OCI-LY7 (cell line): ENCODE results near the gene AQR. TPM values are rescaled to one million over a fixed set of nuclear protein-coding genes. Genes with fewer than 3 reads are reported as not detected.

Experiments
- BruUV-seq: library from RNA; stranded (reverse); fragments of 400-500 nt; replicated peaks from 2 replicates; lab custom pipeline; 2021; lab: Mats Ljungman, UMichigan
- CTCF ChIA-PET: fragments of 300-600 bp; sonication (Branson Sonifier 250); formaldehyde crosslinking; loops from one replicate; lab custom pipeline; 2022; ENCODE audit warnings: antibody characterized with exemption; ENCODE audit not compliant: unreplicated experiment; lab: Charles Lee
- POLR2A ChIA-PET: fragments of 300-600 bp; sonication (Branson Sonifier 250); formaldehyde crosslinking; loops from one replicate; lab custom pipeline; 2022; ENCODE audit warnings: antibody characterized with exemption; lab: Charles Lee
- DNase-seq: peaks from one replicate; pipeline ENCODE4 v3.0.0-alpha.2; 2015; ENCODE audit warnings: low spot score
- H2AFZ ChIP-seq: fragments of 200-600 bp; sonication (generic), shearing (Covaris generic); 2 replicates; pipeline ENCODE4 v1.6.1; 2014; ENCODE audit warnings: mild to moderate bottlenecking, antibody characterized with exemption, low read length, moderate library complexity
- H3K27ac ChIP-seq: fragments of 200-600 bp; sonication (generic); 2 replicates; pipeline ENCODE4 v1.5.1; 2014; ENCODE audit warnings: mixed run types, low read depth, mild to moderate bottlenecking, moderate library complexity, low read length, inconsistent platforms; ENCODE audit not compliant: poor library complexity, severe bottlenecking
- H3K36me3 ChIP-seq: fragments of 200-600 bp; sonication (generic); 2 replicates; pipeline ENCODE4 v1.6.1; 2014; ENCODE audit warnings: mild to moderate bottlenecking, antibody characterized with exemption, low read length, moderate library complexity, mixed read lengths; ENCODE audit not compliant: insufficient read depth
- H3K4me1 ChIP-seq: fragments of 200-600 bp; sonication (generic); 2 replicates; pipeline ENCODE4 v1.5.1; 2014; ENCODE audit warnings: mild to moderate bottlenecking, low read length; ENCODE audit not compliant: insufficient read depth, poor library complexity, severe bottlenecking
- H3K4me2 ChIP-seq: fragments of 200-600 bp; sonication (generic); 2 replicates; pipeline ENCODE4 v1.6.1; 2014; ENCODE audit warnings: mild to moderate bottlenecking, low read length
- H3K4me3 ChIP-seq: fragments of 200-600 bp; sonication (generic); 2 replicates; pipeline ENCODE4 v1.5.1; 2014; ENCODE audit warnings: mild to moderate bottlenecking, low read depth, low read length; ENCODE audit not compliant: poor library complexity, severe bottlenecking
- H3K79me2 ChIP-seq: fragments of 200-600 bp; sonication (generic); 2 replicates; pipeline ENCODE4 v1.6.1; 2016; ENCODE audit warnings: low read depth, mild to moderate bottlenecking, low read length, moderate library complexity, mixed read lengths; ENCODE audit not compliant: insufficient read depth
- H3K9me2 ChIP-seq: fragments of 200-600 bp; sonication (generic); 2 replicates; pipeline ENCODE4 v1.6.1; 2016; ENCODE audit warnings: mild to moderate bottlenecking, low read length, mixed read lengths; ENCODE audit not compliant: insufficient read depth
- H3K9me3 ChIP-seq: fragments of 200-600 bp; sonication (generic); 2 replicates; pipeline ENCODE4 v1.6.1; 2014; ENCODE audit warnings: mild to moderate bottlenecking, mixed run types, low read length, mixed read lengths
- H4K20me1 ChIP-seq: fragments of 200-600 bp; sonication (generic); 2 replicates; pipeline ENCODE4 v1.6.1; 2014; ENCODE audit warnings: mild to moderate bottlenecking, antibody characterized with exemption, low read length, moderate library complexity, mixed read lengths; ENCODE audit not compliant: insufficient read depth
- EZH2phosphoT487 ChIP-seq: fragments of 200-600 bp; sonication (generic); IDR thresholded peaks from 2 replicates; pipeline ENCODE4 v1.6.1; 2018; ENCODE audit warnings: low read depth, borderline replicate concordance, mild to moderate bottlenecking, mixed run types, antibody characterized with exemption, low read length, moderate library complexity, mixed read lengths
- intact Hi-C: fragments of 100-400 bp; cut with micrococcal nuclease; formaldehyde crosslinking; loops from one replicate; pipeline ENCODE4 v1.10.0; 2022; ENCODE audit not compliant: unreplicated experiment
- total RNA-seq, 2 experiments: library from RNA; depleted of rRNA in 1 of 2; stranded (reverse); fragments of >200 nt in 1 of 2; shearing (Covaris generic) in 1 of 2; gene quantifications; 2 replicates each; pipeline ENCODE4 v1.2.3, GENCODE V29; 2014 to 2022
- TF ChIP-seq, protein P1 (sequence below): fragments of 200-600 bp; sonication (generic); conservative IDR thresholded peaks from 2 replicates; pipeline ENCODE4 v1.5.1; 2014; ENCODE audit warnings: mild to moderate bottlenecking, antibody characterized with exemption, low read length, moderate library complexity, mixed read lengths

Gene AQR
- total RNA-seq, 2 experiments from 2014 or later, result 18.5 to 36.4 TPM

- Histone ChIP-seq H3K9me2 (no peaks in the 10 kb centered on the region), H3K4me2 (no peak overlapping the region), H4K20me1 (no peaks in the 10 kb centered on the region), H3K79me2 (no peaks in the 10 kb centered on the region), H3K9me3 (peaks cover 6% of the 10 kb centered on the region; the same call in 1 of the 2 replicates), H3K4me3 (no peak overlapping the region), H3K36me3 (peaks cover 96% of the 10 kb centered on the region), H2AFZ (no peak overlapping the region), H3K4me1 (no peaks in the 10 kb centered on the region), H3K27ac (no peak overlapping the region)
- intact Hi-C loops, result no loop called here
- BruUV-seq, result no TSS peak
- TF ChIP-seq EZH2phosphoT487, result no peak
- TF ChIP-seq, protein P1, sequence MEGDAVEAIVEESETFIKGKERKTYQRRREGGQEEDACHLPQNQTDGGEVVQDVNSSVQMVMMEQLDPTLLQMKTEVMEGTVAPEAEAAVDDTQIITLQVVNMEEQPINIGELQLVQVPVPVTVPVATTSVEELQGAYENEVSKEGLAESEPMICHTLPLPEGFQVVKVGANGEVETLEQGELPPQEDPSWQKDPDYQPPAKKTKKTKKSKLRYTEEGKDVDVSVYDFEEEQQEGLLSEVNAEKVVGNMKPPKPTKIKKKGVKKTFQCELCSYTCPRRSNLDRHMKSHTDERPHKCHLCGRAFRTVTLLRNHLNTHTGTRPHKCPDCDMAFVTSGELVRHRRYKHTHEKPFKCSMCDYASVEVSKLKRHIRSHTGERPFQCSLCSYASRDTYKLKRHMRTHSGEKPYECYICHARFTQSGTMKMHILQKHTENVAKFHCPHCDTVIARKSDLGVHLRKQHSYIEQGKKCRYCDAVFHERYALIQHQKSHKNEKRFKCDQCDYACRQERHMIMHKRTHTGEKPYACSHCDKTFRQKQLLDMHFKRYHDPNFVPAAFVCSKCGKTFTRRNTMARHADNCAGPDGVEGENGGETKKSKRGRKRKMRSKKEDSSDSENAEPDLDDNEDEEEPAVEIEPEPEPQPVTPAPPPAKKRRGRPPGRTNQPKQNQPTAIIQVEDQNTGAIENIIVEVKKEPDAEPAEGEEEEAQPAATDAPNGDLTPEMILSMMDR, result no peak
- ChIA-PET POLR2A (interaction anchor here (0.8 kb wide), 1 partner anchor 29 kb away, joined by 3 read pairs; no protein-coding TSS in a partner anchor), CTCF (no interaction called here)
- DNase-seq, result no peak
Observed at GRCh38 chr15:34914317-34914716, 55.2 kb downstream of the AQR start.

GRCh38 chr15:34905047-34905446, 64.5 kb downstream of the AQR start:
- DNase-seq, result no peak
- intact Hi-C loops, result no loop called here
- ChIA-PET CTCF (no interaction called here), POLR2A (no interaction called here)
- no peaks in the 10 kb centered on the region for H3K9me2 ChIP-seq
- H3K4me3 ChIP-seq, result no peak overlapping the region
- H3K4me1 ChIP-seq, result no peaks in the 10 kb centered on the region
- no peaks in the 10 kb centered on the region for H4K20me1 ChIP-seq
- H3K79me2 ChIP-seq, result no peaks in the 10 kb centered on the region
- H3K4me2 ChIP-seq, result no peak overlapping the region
- TF ChIP-seq, protein P1, result no peak
- no peak for TF ChIP-seq EZH2phosphoT487
- no peak overlapping the region for H3K27ac ChIP-seq
- BruUV-seq, result no TSS peak
- no peaks in the 10 kb centered on the region for H3K9me3 ChIP-seq
- no peak overlapping the region for H2AFZ ChIP-seq
- peaks cover 90% of the 10 kb centered on the region for H3K36me3 ChIP-seq

DNA sequence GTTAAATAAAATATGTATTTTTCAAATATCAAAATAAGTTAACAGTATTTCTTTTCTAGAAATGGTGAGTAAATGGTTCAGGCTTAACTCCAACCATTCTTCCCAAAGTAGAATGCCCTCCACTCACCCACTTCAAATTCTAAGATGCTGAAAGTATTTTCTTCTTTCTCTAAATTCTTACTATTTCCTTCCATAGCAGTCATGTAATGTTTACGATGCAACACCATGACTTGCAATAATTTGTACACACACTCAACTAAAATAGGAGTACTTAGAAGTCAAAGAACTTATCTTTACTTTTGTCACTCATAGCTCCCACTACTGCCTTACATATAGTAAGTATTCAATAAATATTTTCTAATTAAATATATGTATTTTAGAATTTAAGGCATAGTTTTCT, 65.0 kb downstream of the AQR start:
- TF ChIP-seq, protein P1, result no peak
- TF ChIP-seq EZH2phosphoT487, result no peak
- no peak overlapping the region for H3K27ac ChIP-seq
- no peaks in the 10 kb centered on the region for H3K9me3 ChIP-seq
- H3K4me2 ChIP-seq, result no peak overlapping the region
- no peak overlapping the region for H3K4me3 ChIP-seq
- BruUV-seq, result no TSS peak
- no peak overlapping the region for H2AFZ ChIP-seq
- no peak for DNase-seq
- H3K79me2 ChIP-seq, result no peaks in the 10 kb centered on the region
- H3K4me1 ChIP-seq, result no peaks in the 10 kb centered on the region
- H4K20me1 ChIP-seq, result no peaks in the 10 kb centered on the region
- ChIA-PET CTCF (no interaction called here), POLR2A (no interaction called here)
- no peaks in the 10 kb centered on the region for H3K9me2 ChIP-seq
- H3K36me3 ChIP-seq, result peaks cover 90% of the 10 kb centered on the region
- intact Hi-C loops, result no loop called here
